DMS53 treated with DMSO at 0.1 percent for 48 hours (cell line): ENCODE data around the gene COX10.
"Not testable (repeated sequence)": the region's sequence is repeated elsewhere in the genome, so short reads cannot be mapped to it uniquely, and the experiment has no call there.

Experiments used
- DNase-seq: peaks from one replicate; lab custom pipeline; 2025; ENCODE audit not compliant: unreplicated experiment; lab: John Stamatoyannopoulos, UW

Gene COX10

DNA sequence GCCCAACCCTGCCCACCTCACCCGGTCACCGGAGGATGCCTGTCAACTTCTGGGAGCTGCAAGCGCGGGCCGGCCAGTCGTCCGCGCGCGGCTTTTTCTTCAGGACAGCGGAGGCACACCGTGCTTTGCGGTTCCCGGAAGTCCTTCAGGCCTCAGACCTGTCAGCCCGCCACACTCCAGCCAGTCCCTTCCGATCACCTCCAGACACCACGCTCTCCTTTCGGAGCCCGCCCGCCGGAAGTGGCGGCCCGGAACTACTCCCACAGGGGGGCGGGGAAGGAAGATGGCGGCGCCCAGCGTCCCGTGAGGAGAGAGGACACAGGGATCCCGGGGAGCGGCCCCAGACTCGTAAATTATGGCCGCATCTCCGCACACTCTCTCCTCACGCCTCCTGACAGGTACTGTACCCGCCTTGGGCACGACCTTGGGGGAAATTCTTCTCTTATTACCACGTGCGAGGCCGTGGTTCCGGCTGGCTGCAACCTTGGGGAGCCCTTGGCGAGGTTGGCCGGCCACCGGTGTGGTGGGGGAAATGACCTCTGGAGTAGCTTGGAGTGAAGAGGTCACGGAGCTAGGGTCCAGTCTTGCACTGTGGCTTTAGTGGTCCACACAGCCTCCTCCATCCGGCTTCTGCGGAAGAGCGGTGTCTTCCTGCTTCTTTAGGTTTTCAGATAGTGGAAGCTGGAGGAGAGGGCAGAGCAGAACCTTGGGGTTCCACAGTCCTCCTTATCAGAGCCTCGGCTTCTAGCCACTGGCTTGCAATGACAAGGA is at the start of gene COX10:
TSS of gene COX10 (plus strand) at position 254 of the 771 bp plus-strand sequence. CDS start at position 356, 102 bp downstream.
- peak; percentile 14 for DNase-seq

DNA sequence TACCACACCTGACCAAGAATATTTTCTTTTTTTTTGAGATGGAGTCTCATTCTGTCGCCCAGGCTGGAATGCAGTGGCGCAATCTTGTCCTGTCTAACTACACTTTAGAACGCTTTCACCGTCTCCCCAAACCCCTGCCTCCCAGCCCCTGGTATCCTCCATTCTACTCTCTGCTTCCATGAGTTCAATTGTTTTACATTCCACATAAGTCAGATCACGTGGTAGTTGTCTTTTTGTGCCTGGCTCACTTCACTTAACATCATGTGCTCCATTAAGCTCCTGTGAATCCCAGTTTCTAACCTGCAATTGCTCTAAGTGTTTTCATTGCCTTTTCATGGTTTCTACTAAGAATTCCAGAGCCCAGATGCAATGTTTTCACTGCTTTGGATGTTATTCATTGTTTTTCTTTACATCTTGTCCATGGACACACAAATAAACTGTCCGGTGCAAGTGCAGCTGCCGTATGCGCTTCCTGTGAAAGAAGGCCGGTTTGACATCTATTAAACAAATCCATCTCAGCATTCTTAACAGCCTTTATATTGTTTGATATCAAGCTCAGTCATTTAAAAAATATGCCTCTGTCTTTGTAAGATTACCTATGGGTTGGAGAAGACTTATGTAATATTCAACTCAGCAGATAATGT is 47.5 kb upstream of the COX10 start:
- DNase-seq, result not testable (repeated sequence)

DNA sequence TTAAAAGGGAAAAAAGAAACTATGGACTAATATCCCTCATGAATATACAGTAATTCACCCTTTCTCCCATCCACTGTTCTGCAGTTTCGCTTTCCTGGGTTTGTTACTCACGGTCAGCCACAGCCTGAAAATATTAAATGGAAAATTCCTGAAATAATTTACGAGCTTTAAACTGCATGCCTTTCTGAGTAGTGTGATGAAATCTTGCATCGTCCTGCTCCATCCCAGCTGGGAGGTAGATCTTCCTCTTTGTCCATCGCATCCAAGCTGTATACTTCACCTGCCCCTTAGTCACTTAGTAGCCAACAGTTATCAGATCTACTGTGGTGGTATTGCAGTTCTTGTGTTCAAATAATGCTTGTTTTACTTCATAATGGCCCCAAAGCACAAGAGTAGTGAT is 39.5 kb upstream of the COX10 start:
- DNase-seq, result not testable (repeated sequence)

DNA sequence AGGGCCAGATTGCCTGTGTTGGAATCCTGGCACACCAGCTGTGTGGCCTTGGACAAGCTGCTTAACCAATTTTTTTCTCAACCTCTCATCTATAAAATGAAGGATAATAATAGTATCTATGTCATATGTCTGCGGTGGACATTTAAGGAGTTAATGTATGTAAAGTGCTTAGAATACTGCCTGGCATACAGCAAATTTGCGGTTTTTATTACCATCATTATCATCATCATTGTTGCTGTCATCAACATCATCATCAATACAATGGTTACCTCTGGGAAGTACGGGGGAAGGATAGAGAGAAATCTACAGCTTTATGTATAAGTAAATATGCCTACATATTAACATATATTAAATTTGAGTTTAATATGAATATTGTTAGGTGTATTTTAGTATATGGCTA is 37.1 kb upstream of the COX10 start:
- DNase-seq, result no peak

DNA sequence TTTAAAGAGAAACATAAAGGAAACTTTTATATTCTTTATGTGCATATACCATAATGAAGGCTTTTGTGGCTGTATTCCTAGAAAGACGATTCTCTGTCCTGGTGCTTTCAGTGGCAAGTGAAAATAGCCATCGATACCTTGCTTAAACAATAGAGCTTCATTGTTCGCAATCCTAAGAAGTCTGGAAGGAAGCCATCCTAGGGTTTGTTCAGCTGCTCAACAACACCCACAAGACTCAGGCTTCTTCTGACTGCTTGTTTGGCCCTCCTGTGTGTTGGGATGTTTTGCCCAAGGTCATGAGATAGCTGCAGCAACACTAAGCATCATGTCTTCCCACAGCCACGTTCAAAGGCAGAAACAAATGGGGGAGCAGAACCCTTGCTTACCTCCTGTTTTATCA is 36.1 kb upstream of the COX10 start:
- no peak for DNase-seq

DNA sequence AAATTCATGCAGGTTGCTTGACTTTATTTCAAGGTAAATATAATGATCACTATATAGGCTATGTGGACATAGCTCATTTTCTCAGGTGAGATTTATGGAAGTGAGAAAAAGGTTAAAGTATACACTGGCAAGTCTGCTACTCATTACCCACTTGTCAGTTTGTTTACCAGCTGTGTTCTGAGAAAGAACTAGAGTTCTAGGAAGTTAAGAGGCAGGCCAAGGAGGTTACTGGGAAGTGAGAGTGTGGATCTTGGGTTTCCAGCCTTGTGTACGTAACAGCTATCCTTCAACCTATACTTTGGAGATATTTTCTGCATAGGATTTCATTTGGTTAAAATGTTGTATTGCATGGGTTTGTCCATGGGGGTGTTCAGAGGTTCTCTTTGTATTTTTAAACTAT is 31.9 kb upstream of the COX10 start:
- no peak for DNase-seq

DNA sequence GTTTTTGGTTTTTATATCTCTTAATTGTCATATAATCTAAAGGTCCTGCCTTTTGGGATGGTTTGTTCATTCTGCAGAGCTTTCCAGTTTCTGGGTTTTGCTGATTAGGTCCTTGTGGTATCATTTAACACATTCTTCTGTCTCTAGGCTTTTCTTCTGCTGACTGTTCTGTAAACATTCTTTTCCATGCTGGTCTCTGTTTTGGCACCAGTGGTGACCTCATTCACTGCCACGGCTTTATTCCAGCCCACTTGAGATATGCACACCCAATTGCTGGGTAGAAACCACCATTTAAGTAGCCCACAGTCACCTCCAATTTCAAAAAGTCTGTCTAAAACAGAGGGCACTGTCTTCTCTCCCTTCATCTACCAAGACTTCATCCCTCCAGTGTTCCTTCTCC is 31.1 kb upstream of the COX10 start:
- DNase-seq, result no peak

DNA sequence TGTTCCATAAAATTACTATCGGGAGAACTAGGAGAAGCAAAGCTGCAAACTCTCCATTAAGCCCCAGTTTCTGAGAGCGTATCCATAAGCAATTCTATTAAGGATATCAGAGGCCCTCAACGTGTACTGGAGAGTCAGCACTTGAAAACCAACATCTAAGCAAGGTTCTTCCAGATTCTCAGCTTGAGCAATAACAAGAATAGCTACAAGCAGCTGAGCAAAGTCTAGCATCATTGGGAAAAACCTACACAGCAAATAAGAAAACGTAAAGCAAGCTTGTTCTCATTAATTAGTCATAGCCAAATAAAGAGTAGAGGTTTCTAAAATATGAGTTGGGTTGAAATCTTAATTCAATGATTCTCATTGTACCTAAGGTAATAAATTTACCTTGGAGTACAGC is 26.9 kb upstream of the COX10 start:
- DNase-seq, result no peak

DNA sequence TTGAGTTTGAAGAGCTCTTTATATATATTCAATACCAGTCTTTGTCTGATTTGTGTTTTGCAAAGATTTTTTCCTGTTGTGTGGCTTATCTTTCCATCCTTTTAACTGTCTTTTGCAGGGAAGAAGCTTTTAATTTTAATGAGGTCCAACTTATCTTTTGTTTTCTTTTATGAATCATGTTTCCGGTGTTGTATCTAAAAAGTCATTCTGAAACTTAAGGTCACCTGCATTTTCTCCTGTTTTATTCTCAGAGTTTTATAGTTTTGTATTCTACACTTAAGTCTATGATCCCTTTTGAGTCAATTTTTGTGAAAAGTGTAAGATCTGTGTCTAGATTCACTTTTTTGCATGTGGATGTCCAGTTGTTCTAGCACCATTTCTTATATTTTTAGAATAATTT is 24.6 kb upstream of the COX10 start:
- DNase-seq, result no peak

DNA sequence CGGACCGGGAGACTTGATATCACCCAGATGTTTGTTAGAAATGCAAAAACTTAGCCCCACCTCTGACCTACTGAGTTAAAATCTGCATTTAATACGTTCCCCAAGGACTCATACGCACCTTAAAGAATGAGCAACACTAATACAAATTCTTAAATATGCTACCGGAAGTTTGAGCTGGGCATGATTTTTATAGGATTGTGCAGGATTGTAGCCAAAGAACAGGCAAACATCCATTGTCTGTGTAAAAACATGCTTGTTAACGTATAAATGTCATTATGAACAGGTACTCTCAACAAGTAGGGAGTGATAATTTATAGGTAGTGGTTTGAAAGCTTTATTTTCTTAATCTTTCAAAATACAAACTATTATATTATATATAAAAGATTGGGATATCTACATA is 22.3 kb upstream of the COX10 start:
- DNase-seq, result no peak

DNA sequence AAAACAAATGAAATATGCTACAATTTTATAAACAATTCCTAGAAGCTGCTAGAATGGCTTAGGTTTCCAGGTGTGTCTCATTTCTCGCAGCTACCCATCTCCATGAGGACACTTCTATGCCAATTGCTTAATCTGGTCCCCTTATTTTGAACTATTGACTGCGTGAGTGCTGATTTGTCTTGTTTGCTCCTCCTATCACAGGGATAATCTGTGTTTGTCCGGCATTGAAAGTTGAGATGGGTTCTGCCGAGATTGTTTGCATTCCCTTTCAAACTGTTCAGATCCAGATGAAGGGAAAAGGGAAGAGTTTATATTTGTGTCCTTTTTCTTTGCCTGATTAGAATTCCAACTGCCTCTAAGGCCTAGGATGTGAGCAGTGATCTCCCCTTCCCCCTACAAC is 21.7 kb upstream of the COX10 start:
- no peak for DNase-seq

DNA sequence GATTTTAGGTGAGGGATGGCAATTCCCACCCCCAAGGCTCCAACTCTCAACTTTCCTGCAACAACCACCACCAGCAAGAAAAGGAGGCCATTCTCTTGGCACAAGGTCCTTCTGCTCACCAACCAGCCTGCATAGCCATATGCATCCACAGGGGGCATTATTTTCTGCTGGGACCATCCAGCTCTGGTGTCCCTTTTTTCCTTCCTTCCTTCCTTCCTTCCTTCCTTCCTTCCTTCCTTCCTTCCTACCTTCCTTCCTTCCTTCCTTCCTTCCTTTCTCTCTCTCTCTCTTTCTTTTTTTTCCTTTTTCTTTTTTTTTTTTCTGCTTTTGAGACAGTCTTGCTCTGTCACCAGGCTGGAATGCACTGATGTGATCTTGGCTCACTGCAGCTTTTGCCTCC is 21.1 kb upstream of the COX10 start:
- DNase-seq, result no peak

DNA sequence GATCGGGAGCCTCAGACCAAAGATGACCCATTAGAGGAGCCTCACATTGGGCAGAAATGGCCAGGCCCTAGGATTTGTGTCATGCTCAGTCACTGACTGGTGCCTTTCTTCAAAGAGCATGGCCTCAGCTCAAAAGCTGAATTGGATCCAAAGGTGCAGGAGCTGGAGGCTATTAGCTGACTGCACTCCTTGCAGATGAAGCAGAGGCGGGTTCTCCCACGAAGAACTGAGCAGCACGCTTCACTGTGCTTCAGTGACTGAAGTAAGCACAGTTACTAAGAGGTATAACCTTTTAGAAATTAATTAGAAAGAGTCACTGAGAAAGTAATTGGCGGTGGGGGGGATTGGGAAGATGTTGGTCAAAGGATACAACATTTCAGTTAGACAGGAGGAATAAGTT is 18.7 kb upstream of the COX10 start:
- no peak for DNase-seq

DNA sequence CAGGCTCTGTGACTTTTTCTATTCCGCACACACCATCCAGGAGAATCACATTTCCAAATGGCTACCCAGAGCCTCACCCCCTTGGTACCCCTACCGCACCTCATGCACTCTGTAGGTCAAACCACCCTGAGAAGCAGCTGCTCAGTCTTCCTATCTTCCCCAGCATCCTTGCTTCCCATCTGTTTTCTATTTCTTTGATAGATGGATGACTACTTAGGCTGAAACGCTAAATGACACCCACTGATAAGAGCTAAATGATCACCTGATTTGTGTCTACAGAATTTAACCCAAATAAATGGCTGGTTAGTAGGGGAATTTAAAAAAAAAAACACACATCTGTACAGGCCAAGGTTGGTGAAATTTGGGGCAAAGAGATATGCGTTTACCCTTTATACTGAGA is 17.6 kb upstream of the COX10 start:
- DNase-seq, result no peak

DNA sequence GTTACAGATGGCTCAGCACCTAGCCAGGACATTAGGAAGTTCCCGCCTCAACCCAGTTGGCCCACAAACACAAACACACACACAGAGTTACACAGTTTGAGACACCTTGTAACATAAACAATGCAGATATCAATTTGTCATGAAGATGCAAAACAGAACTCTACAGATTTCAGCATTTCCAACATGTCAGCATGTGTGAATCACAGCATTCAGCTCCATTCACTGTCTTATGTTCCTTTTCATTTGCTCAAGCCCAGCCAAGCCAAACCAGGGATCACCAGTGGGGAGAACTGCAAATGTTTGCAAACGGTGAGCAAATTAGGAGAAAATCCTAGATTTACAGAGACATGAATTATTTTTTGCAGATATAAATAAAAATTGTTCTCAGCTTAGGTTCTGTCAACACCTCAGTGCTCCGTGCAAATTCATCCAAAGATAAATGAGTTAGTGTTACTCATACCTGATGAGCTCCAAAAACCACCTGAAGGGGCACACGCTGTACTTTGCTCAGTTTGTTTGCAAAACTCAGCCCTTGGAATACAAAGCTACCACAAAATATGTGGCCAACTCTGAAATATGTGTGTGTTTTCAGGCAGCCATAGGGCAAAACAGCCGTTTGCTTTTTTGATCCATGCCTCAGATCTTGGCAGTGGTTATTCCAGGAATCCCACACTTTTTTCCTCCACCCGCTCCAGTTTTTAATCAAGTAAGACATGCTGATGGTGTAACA is 16.3 kb upstream of the COX10 start:
- no peak for DNase-seq

DNA sequence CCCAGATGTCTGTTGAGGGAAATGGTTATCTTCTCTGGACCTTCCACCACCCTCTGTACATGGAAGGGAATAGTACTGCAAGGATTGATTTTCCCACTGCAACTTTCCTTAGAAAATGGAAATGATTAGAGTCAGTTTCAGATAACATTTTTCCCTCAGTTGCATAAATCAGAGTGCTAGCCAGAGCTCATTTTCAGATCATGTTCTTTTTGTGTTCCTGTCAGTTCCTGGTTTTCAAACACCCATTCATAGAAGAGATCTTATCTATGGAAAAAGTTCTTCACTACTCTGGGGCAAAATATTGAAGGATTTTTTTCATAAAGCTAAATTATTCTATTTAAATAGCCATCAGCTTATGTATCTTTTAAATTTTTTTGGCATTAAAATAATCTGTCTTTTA is 11.7 kb upstream of the COX10 start:
- DNase-seq, result no peak

DNA sequence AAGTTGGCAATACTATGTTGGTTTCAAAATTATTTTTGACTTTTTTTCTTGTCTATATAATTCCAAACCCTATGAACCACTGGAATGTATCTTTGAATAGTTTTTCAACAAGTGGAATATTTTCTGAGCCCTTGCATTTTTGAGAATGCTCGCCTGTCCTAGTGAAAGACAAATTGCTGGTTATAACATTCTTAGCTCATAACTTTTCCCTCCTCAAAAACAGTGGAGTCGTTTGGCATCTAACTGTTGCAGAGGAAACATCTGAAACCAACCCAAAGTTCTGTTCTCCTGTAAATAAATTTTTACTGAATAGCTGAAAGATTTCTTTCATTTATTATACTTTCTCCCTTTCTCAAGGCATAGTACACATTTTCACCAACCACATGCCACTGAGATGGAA is 11.3 kb upstream of the COX10 start:
- no peak for DNase-seq

DNA sequence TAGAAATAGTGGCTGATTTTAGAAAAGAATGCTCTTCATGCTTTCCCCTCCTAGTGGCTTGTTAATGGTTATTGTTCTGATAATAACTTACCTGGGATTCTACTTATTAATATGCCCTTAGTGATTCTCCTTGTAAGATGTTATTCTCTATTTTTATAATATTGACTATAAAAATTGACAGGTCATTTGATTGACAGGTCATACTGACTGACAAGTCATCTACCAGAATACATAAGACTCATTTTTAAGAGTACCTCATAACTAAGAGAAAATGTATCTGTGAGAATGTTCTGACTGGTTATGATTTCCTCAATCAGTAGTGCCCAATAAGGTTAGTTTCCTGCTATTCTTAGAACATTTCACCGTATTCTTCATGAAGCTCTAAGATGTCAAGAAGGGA is 8.6 kb upstream of the COX10 start:
- DNase-seq, result no peak

DNA sequence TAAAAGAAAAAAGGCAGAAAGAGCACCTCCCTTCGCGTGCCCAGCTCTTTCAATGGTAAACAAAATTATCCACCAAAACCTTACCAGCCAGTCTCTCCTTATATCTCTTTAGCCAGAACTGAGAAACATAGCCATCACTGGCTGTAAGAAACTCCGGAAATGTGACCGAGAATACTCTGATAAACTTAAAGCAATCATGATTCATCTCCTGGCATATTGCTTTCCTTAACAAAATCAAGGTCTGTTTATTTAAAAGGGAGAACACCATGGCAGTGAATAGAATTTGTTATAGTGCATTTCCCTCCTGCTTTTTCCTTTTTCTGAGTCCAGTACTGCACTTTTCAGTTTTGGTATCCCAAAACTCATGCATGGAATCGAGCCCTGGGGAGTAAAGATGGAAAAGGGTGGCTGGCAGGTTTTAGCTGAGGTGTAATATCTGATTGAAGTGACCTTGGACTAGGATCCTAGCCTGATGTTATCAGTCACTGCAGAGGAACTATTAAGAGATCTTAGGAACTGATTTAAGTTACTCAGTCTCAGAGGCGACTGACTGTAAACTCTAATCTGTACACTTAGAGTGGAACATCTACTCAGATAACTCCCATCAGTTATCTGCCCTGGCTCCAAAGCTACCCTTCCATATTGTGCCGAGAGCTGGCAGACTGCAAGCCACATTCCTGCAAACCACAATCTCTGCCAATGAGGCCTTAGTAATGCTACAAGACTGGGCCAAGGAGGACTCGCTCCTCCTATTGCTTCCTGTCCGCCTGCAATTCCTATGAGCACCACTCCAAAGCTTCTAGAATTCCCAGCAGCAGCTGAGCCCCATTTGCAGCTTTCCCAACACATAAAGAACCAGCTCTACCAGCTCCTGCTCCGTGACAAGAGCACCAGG is 7.4 kb upstream of the COX10 start:
- no peak for DNase-seq

DNA sequence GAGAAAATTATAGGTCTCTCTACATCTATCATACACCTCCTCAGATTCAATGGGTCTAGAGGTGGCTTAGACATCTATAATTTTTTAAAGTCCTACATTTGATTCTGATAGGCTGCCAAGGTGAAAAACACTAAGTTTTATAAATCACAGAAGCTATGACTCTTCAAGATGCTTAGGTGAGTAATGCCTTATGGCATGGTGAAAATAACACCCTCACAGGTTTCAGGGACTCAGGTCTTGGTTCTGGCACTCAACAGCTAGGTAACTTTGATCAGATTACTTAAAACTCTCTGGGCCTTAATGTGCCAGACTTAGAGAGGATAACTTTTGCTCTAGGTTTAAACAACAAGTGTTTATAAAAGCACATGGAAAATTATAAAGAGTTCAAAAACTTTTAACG is 2.0 kb upstream of the COX10 start:
- DNase-seq, result no peak

DNA sequence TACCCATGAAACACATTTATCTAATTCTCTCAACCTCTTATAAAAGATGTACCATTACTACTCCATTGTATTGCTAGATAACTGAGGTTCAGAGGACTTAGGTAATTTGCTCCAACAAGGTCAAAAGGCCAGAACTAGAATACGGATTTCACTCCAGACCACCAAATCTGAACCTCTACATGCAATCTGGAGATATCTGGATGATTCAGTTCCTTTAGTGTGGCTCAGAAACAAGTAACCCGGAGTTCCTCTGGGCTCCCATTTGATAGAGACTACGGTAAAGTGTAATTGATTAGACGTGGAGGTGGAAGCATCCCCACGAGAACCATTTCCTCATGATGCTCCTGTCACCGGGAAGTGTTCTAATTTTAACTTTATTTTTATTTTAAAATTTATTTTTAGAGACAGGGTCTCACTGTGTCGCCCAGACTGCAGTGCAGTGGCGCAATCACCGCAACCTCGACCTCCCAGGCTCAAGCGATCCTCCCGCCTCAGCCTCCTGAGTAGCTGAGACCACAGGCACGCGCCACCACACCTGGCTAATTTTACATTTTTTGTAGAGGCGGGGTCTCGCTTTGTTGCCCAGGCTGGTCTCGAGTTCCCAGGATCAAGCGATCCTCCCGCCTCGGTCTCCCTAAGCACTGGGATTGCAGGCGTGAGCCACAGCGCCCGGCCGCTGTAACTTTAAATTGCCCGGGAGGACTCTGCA is 608 bp upstream of the COX10 start:
- DNase-seq, result no peak
